ENCODE measurements around the gene NDUFA6. TPM values are rescaled to one million over a fixed set of nuclear protein-coding genes. Genes with fewer than 3 reads are reported as not detected.

The NDUFA6 gene
- total RNA-seq, 1 donor, result 41.6 TPM

GRCh38 chr22:42068291-42068690 lies 22.3 kb downstream of the NDUFA6 start:
- Histone ChIP-seq H4K20me1 (ENCODE audit: insufficient read depth, low read length) (no peaks in the 10 kb centered on the region), H2AFZ (ENCODE audit: low read length) (no peak overlapping the region), H3K4me1 (ENCODE audit: insufficient read depth, low read length) (peaks cover 15% of the 10 kb centered on the region), H3K27me3 (ENCODE audit: insufficient read depth, low read length) (no peaks in the 10 kb centered on the region), H3K4me2 (ENCODE audit: insufficient read depth, low read length) (no peak overlapping the region), H3K79me2 (ENCODE audit: insufficient read depth, low read length) (peaks cover 2% of the 10 kb centered on the region), H3K4me3 (ENCODE audit: insufficient read depth, low read length) (no peak overlapping the region), H3K27ac (ENCODE audit: low read depth, low read length) (no peak overlapping the region), H3K9me3 (ENCODE audit: low read depth, low read length) (no peaks in the 10 kb centered on the region), H3K36me3 (ENCODE audit: insufficient read depth, low read length) (peaks cover 5% of the 10 kb centered on the region)
- TF ChIP-seq CTCF (IDR thresholded peaks at IDR 0.05; ENCODE audit: extremely low read depth, low read depth, low read length), result no peak
- peak; percentile 26 for DNase-seq (ENCODE audit: insufficient read length, low spot score, missing footprints)

- no peak for DNase-seq (ENCODE audit: insufficient read length, low spot score, missing footprints)
- peaks cover 2% of the 10 kb centered on the region for H3K79me2 ChIP-seq (ENCODE audit: insufficient read depth, low read length)
- TF ChIP-seq CTCF (IDR thresholded peaks at IDR 0.05; ENCODE audit: extremely low read depth, low read depth, low read length), result no peak
Observed at GRCh38 chr22:42067671-42068251, 22.8 kb downstream of the NDUFA6 start.

GRCh38 chr22:42066937-42067336 lies 23.6 kb downstream of the NDUFA6 start:
- Histone ChIP-seq H3K4me3 (ENCODE audit: insufficient read depth, low read length) (no peak overlapping the region), H2AFZ (ENCODE audit: low read length) (no peak overlapping the region), H3K36me3 (ENCODE audit: insufficient read depth, low read length) (peaks cover 7% of the 10 kb centered on the region), H3K4me1 (ENCODE audit: insufficient read depth, low read length) (peaks cover 15% of the 10 kb centered on the region), H3K27ac (ENCODE audit: low read depth, low read length) (no peak overlapping the region), H3K27me3 (ENCODE audit: insufficient read depth, low read length) (no peaks in the 10 kb centered on the region), H3K9me3 (ENCODE audit: low read depth, low read length) (no peaks in the 10 kb centered on the region), H3K79me2 (ENCODE audit: insufficient read depth, low read length) (peaks cover 2% of the 10 kb centered on the region), H4K20me1 (ENCODE audit: insufficient read depth, low read length) (no peaks in the 10 kb centered on the region), H3K4me2 (ENCODE audit: insufficient read depth, low read length) (no peak overlapping the region)
- TF ChIP-seq CTCF (IDR thresholded peaks at IDR 0.05; ENCODE audit: extremely low read depth, low read depth, low read length), result no peak
- no peak for DNase-seq (ENCODE audit: insufficient read length, low spot score, missing footprints)

More at GRCh38 chr22:42067671-42068251, 22.8 kb downstream of the NDUFA6 start:
- H3K4me2 ChIP-seq (ENCODE audit: insufficient read depth, low read length), result no peak overlapping the region
- no peak overlapping the region for H3K4me3 ChIP-seq (ENCODE audit: insufficient read depth, low read length)
- H3K27me3 ChIP-seq (ENCODE audit: insufficient read depth, low read length), result no peaks in the 10 kb centered on the region
- peaks cover 15% of the 10 kb centered on the region for H3K4me1 ChIP-seq (ENCODE audit: insufficient read depth, low read length)
- peaks cover 5% of the 10 kb centered on the region for H3K36me3 ChIP-seq (ENCODE audit: insufficient read depth, low read length)
- H2AFZ ChIP-seq (ENCODE audit: low read length), result no peak overlapping the region
- no peaks in the 10 kb centered on the region for H4K20me1 ChIP-seq (ENCODE audit: insufficient read depth, low read length)
- H3K27ac ChIP-seq (ENCODE audit: low read depth, low read length), result no peak overlapping the region
- H3K9me3 ChIP-seq (ENCODE audit: low read depth, low read length), result no peaks in the 10 kb centered on the region

- Histone ChIP-seq H3K9me3 (ENCODE audit: low read depth, low read length) (no peaks in the 10 kb centered on the region), H3K4me1 (ENCODE audit: insufficient read depth, low read length) (peaks cover 12% of the 10 kb centered on the region), H4K20me1 (ENCODE audit: insufficient read depth, low read length) (no peaks in the 10 kb centered on the region), H3K27ac (ENCODE audit: low read depth, low read length) (no peak overlapping the region), H3K79me2 (ENCODE audit: insufficient read depth, low read length) (peaks cover 2% of the 10 kb centered on the region), H2AFZ (ENCODE audit: low read length) (no peak overlapping the region), H3K4me2 (ENCODE audit: insufficient read depth, low read length) (no peak overlapping the region), H3K27me3 (ENCODE audit: insufficient read depth, low read length) (no peaks in the 10 kb centered on the region), H3K4me3 (ENCODE audit: insufficient read depth, low read length) (no peak overlapping the region), H3K36me3 (ENCODE audit: insufficient read depth, low read length) (peaks cover 9% of the 10 kb centered on the region)
- TF ChIP-seq CTCF (IDR thresholded peaks at IDR 0.05; ENCODE audit: extremely low read depth, low read depth, low read length), result no peak
- no peak for DNase-seq (ENCODE audit: insufficient read length, low spot score, missing footprints)
Observed at GRCh38 chr22:42066126-42066761, 24.3 kb downstream of the NDUFA6 start.
